Measurements from ENCODE around the gene PODNL1. TPM values are rescaled to one million over a fixed set of nuclear protein-coding genes. Genes with fewer than 3 reads are reported as not detected.

The PODNL1 gene
- total and polyA plus RNA-seq, 2 experiments from 2014 or later, result 0.24 TPM; not detected in 1

DNA sequence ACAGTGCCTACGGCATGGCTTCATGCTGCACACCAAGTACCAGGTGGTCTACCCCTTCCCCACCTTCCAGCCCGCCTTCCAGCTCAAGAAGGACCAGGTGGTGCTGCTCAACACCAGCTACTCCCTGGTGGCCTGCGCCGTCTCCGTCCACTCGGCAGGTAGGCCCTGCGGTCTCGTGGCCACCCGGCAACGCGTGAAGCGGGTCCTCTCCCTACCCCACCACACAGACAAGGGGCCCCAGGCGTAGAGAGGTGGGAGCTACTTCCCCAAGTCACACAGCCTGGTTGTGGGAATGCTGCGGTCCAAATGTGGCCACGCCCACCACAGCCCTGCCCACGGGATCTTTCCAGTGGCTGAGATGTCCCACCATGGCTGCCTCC lies 18.1 kb upstream of the PODNL1 start:
- H3K9me3 Mint-ChIP-seq, result no peaks in the 10 kb centered on the region
- Histone ChIP-seq H3K79me2 (replicated peaks; ENCODE audit: insufficient read depth) (peaks cover 17% of the 10 kb centered on the region), H4K20me1 (replicated peaks; ENCODE audit: insufficient read depth) (peaks cover 17% of the 10 kb centered on the region), H3K4me2 (no peak overlapping the region), H3K27me3 (ENCODE audit: insufficient read depth) (no peaks in the 10 kb centered on the region), H2AFZ (no peak overlapping the region), H3K9me2 (ENCODE audit: insufficient read depth) (no peaks in the 10 kb centered on the region), H3K27ac (ENCODE audit: low read depth) (no peak overlapping the region), H3K4me3 (no peak overlapping the region), H3K4me1 (ENCODE audit: insufficient read depth) (peaks cover 8% of the 10 kb centered on the region; the same call in 1 of the 2 replicates), H3K36me3 (ENCODE audit: insufficient read depth) (peaks cover 13% of the 10 kb centered on the region; the same call in 1 of the 2 replicates), H3F3A (replicated peaks; ENCODE audit: low read depth) (0 out of 2 replicates have a peak, but pooled peaks cover 5% of the 10 kb centered on the region)
- TF ChIP-seq, protein P1, sequence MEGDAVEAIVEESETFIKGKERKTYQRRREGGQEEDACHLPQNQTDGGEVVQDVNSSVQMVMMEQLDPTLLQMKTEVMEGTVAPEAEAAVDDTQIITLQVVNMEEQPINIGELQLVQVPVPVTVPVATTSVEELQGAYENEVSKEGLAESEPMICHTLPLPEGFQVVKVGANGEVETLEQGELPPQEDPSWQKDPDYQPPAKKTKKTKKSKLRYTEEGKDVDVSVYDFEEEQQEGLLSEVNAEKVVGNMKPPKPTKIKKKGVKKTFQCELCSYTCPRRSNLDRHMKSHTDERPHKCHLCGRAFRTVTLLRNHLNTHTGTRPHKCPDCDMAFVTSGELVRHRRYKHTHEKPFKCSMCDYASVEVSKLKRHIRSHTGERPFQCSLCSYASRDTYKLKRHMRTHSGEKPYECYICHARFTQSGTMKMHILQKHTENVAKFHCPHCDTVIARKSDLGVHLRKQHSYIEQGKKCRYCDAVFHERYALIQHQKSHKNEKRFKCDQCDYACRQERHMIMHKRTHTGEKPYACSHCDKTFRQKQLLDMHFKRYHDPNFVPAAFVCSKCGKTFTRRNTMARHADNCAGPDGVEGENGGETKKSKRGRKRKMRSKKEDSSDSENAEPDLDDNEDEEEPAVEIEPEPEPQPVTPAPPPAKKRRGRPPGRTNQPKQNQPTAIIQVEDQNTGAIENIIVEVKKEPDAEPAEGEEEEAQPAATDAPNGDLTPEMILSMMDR (conservative IDR thresholded peaks at IDR 0.05; ENCODE audit: low read depth in 2 of 2), result no peak
- TF ChIP-seq EZH2phosphoT487 (IDR thresholded peaks at IDR 0.05; ENCODE audit: unreplicated experiment) (no peak), JUNB (IDR thresholded peaks at IDR 0.05; ENCODE audit: unreplicated experiment) (no peak), POLR2AphosphoS5 (IDR thresholded peaks at IDR 0.05; ENCODE audit: low read depth) (no peak), EZH2 (IDR thresholded peaks at IDR 0.05; ENCODE audit: low read depth, unreplicated experiment) (no peak), ZNF331 (CRISPR knock-in tag; IDR thresholded peaks at IDR 0.05; ENCODE audit: low read depth) (no peak), ZNF114 (CRISPR knock-in tag; IDR thresholded peaks at IDR 0.05) (no peak), STAT1 (IDR thresholded peaks at IDR 0.05; ENCODE audit: unreplicated experiment) (no peak)
- TF ChIP-seq, protein P2, sequence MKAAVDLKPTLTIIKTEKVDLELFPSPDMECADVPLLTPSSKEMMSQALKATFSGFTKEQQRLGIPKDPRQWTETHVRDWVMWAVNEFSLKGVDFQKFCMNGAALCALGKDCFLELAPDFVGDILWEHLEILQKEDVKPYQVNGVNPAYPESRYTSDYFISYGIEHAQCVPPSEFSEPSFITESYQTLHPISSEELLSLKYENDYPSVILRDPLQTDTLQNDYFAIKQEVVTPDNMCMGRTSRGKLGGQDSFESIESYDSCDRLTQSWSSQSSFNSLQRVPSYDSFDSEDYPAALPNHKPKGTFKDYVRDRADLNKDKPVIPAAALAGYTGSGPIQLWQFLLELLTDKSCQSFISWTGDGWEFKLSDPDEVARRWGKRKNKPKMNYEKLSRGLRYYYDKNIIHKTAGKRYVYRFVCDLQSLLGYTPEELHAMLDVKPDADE (IDR thresholded peaks at IDR 0.05), result no peak
- TF ChIP-seq, protein P3, sequence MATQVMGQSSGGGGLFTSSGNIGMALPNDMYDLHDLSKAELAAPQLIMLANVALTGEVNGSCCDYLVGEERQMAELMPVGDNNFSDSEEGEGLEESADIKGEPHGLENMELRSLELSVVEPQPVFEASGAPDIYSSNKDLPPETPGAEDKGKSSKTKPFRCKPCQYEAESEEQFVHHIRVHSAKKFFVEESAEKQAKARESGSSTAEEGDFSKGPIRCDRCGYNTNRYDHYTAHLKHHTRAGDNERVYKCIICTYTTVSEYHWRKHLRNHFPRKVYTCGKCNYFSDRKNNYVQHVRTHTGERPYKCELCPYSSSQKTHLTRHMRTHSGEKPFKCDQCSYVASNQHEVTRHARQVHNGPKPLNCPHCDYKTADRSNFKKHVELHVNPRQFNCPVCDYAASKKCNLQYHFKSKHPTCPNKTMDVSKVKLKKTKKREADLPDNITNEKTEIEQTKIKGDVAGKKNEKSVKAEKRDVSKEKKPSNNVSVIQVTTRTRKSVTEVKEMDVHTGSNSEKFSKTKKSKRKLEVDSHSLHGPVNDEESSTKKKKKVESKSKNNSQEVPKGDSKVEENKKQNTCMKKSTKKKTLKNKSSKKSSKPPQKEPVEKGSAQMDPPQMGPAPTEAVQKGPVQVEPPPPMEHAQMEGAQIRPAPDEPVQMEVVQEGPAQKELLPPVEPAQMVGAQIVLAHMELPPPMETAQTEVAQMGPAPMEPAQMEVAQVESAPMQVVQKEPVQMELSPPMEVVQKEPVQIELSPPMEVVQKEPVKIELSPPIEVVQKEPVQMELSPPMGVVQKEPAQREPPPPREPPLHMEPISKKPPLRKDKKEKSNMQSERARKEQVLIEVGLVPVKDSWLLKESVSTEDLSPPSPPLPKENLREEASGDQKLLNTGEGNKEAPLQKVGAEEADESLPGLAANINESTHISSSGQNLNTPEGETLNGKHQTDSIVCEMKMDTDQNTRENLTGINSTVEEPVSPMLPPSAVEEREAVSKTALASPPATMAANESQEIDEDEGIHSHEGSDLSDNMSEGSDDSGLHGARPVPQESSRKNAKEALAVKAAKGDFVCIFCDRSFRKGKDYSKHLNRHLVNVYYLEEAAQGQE (IDR thresholded peaks at IDR 0.05; ENCODE audit: unreplicated experiment), result no peak
- peaks cover 10% of the 10 kb centered on the region for H3K4me1 Mint-ChIP-seq
- DNase-seq (ENCODE audit: low spot score), result no peak
- H3K27ac Mint-ChIP-seq, result no peak overlapping the region
- no peak for ATAC-seq
- H3K36me3 Mint-ChIP-seq (ENCODE audit: low read depth), result peaks cover 49% of the 10 kb centered on the region
- no peak overlapping the region for H3K4me3 Mint-ChIP-seq
- peaks cover 2% of the 10 kb centered on the region for H3K27me3 Mint-ChIP-seq (ENCODE audit: insufficient read depth, low read depth, poor library complexity)
